Suprapubic skin (tissue), 4 donors: ENCODE results near the gene CHD9. TPM values are rescaled to one million over a fixed set of nuclear protein-coding genes. Genes with fewer than 3 reads are reported as not detected.
A peak's percentile ranks its signal among the peaks of the same experiment; 100 is the strongest.

ENCODE experiments used
- DNase-seq, 2 donors: peaks; one replicate each; pipeline ENCODE4 v3.0.0-alpha.2; 2019; ENCODE audit warnings: low spot score in 2 of 2
- H3K27ac ChIP-seq: fragments of 200-600 bp; sonication (generic); one replicate; pipeline ENCODE4 v1.5.1; 2019
- H3K27me3 ChIP-seq: fragments of 200-600 bp; sonication (generic); one replicate; pipeline ENCODE4 v1.5.1; 2019
- H3K36me3 ChIP-seq: fragments of 200-600 bp; sonication (generic); one replicate; pipeline ENCODE4 v1.5.1; 2019
- H3K4me1 ChIP-seq: fragments of 200-600 bp; sonication (generic); one replicate; pipeline ENCODE4 v1.5.1; 2019
- H3K4me3 ChIP-seq: fragments of 200-600 bp; sonication (generic); one replicate; pipeline ENCODE4 v1.5.1; 2019; ENCODE audit warnings: mild to moderate bottlenecking
- H3K9me3 ChIP-seq: fragments of 200-600 bp; sonication (generic); one replicate; pipeline ENCODE4 v1.5.1; 2019
- CTCF ChIP-seq, 2 donors: fragments of 200-600 bp in 1 of 2; fragments of 450-650 bp in 1 of 2; sonication (generic) in 1 of 2; IDR thresholded peaks; one replicate each; pipeline ENCODE4 v1.5.1; 2016 to 2019; ENCODE audit warnings: antibody characterized with exemption in 2 of 2, mild to moderate bottlenecking in 1 of 2, moderate library complexity in 1 of 2
- EP300 ChIP-seq: sonication (generic); formaldehyde crosslinking; IDR thresholded peaks from one replicate; pipeline ENCODE4 v1.6.1; 2017; ENCODE audit warnings: antibody characterized with exemption
- POLR2A ChIP-seq, 2 donors: fragments of 450-650 bp; IDR thresholded peaks; one replicate each; pipeline ENCODE4 v1.6.1; 2017; ENCODE audit warnings: antibody characterized with exemption in 2 of 2, mild to moderate bottlenecking in 2 of 2, moderate library complexity in 2 of 2
- POLR2AphosphoS5 ChIP-seq, 3 donors: sonication (generic); formaldehyde crosslinking; IDR thresholded peaks; one replicate each; pipeline ENCODE4 v1.6.1; 2017; ENCODE audit warnings: antibody characterized with exemption in 3 of 3
- WGBS: methylation state at CpG from one replicate; pipeline ENCODE4 v1.1.5; 2018; 5-methylcytosine and 5-hydroxymethylcytosine counted together
- total RNA-seq, 4 donors: library from RNA; depleted of rRNA; stranded (reverse); fragments of >200 nt; gene quantifications; one replicate each; pipeline ENCODE4 v1.1.0, GENCODE V29; 2016

Gene CHD9
- total RNA-seq, 4 donors from 2014 or later = 56.6 to 129 (median 70.4) TPM

- TF ChIP-seq CTCF (IDR thresholded peaks at IDR 0.05) (no peak), POLR2A (IDR thresholded peaks at IDR 0.05) (no peak), POLR2AphosphoS5 (IDR thresholded peaks at IDR 0.05) (no peak), EP300 (no peak)
- 25% methylated on average over 2 of the region's 2 CpGs for WGBS
- no peak overlapping the region for H3K27ac ChIP-seq
- no peak for DNase-seq
- no peak overlapping the region for H3K4me3 ChIP-seq
- no peaks in the 10 kb centered on the region for H3K9me3 ChIP-seq
- H3K36me3 ChIP-seq = no peaks in the 10 kb centered on the region
- peaks cover 56% of the 10 kb centered on the region for H3K4me1 ChIP-seq
- no peaks in the 10 kb centered on the region for H3K27me3 ChIP-seq
Observed at GRCh38 chr16:53216798-53217197, 162.0 kb downstream of the CHD9 start.

- peak overlapping the region; percentile 42 for H3K27ac ChIP-seq
- no peak for DNase-seq
- peaks cover 15% of the 10 kb centered on the region for H3K36me3 ChIP-seq
- TF ChIP-seq POLR2A (IDR thresholded peaks at IDR 0.05) (no peak), CTCF (IDR thresholded peaks at IDR 0.05) (no peak), POLR2AphosphoS5 (IDR thresholded peaks at IDR 0.05) (no peak), EP300 (no peak)
- no peaks in the 10 kb centered on the region for H3K9me3 ChIP-seq
- H3K4me1 ChIP-seq = peaks cover 37% of the 10 kb centered on the region
- 57% methylated on average over 4 of the region's 4 CpGs for WGBS
- H3K4me3 ChIP-seq = no peak overlapping the region
- H3K27me3 ChIP-seq = no peaks in the 10 kb centered on the region
Observed at GRCh38 chr16:53219371-53219770, 164.6 kb downstream of the CHD9 start.

- Histone ChIP-seq H3K27me3 (no peaks in the 10 kb centered on the region), H3K36me3 (peaks cover 19% of the 10 kb centered on the region), H3K4me1 (peaks cover 38% of the 10 kb centered on the region), H3K27ac (peak overlapping the region; percentile 42), H3K4me3 (no peak overlapping the region), H3K9me3 (no peaks in the 10 kb centered on the region)
- TF ChIP-seq EP300 (no peak), POLR2AphosphoS5 (IDR thresholded peaks at IDR 0.05) (no peak), CTCF (IDR thresholded peaks at IDR 0.05) (no peak), POLR2A (IDR thresholded peaks at IDR 0.05) (no peak)
- no peak for DNase-seq
- 52% methylated on average over 2 of the region's 2 CpGs for WGBS
Observed at GRCh38 chr16:53219795-53220454, 165.1 kb downstream of the CHD9 start.

GRCh38 chr16:53220585-53220984 is 165.8 kb downstream of the CHD9 start:
- TF ChIP-seq EP300 = no peak
- no peak for TF ChIP-seq POLR2AphosphoS5 (IDR thresholded peaks at IDR 0.05)
- TF ChIP-seq CTCF (IDR thresholded peaks at IDR 0.05) = no peak
- TF ChIP-seq POLR2A (IDR thresholded peaks at IDR 0.05) = no peak
- DNase-seq = no peak
- Histone ChIP-seq H3K36me3 (peaks cover 21% of the 10 kb centered on the region), H3K27me3 (no peaks in the 10 kb centered on the region), H3K4me1 (peaks cover 35% of the 10 kb centered on the region), H3K27ac (peak overlapping the region; percentile 16), H3K9me3 (no peaks in the 10 kb centered on the region), H3K4me3 (no peak overlapping the region)
- WGBS = 88% methylated on average over 2 of the region's 2 CpGs

- Histone ChIP-seq H3K27me3 (no peaks in the 10 kb centered on the region), H3K9me3 (no peaks in the 10 kb centered on the region), H3K27ac (no peak overlapping the region), H3K4me3 (no peak overlapping the region), H3K4me1 (peaks cover 10% of the 10 kb centered on the region), H3K36me3 (peaks cover 59% of the 10 kb centered on the region)
- WGBS = 79% methylated on average over 2 of the region's 2 CpGs
- no peak for TF ChIP-seq CTCF (IDR thresholded peaks at IDR 0.05)
- TF ChIP-seq POLR2AphosphoS5 (IDR thresholded peaks at IDR 0.05) = no peak
- TF ChIP-seq EP300 = no peak
- TF ChIP-seq POLR2A (IDR thresholded peaks at IDR 0.05) = no peak
- DNase-seq = no peak
Observed at GRCh38 chr16:53224951-53225533, 170.3 kb downstream of the CHD9 start.
